Heart right ventricle (tissue), 16 donors: ENCODE results near the gene KANSL1. TPM values are rescaled to one million over a fixed set of nuclear protein-coding genes. Genes with fewer than 3 reads are reported as not detected.
"Not testable (repeated sequence)": the region's sequence is repeated elsewhere in the genome, so short reads cannot be mapped to it uniquely, and the experiment has no call there.

Experiments used
- ATAC-seq, 8 donors: fragments of 200-7000 bp; cut with Tn5 transposase; one replicate each; pipeline ENCODE4 v1.9.1; 2020; ENCODE audit warnings: mild to moderate bottlenecking in 8 of 8, moderate library complexity in 8 of 8, moderate number of reproducible peaks in 1 of 8
- DNase-seq, 2 donors: peaks; one replicate each; pipeline ENCODE4 v3.0.0-alpha.2; 2020
- H3K27ac ChIP-seq, 10 donors: fragments of 200-600 bp; sonication (generic) in 2 of 10; one replicate each; pipeline versions ENCODE4 v1.5.0 to v1.8.0; 2020 to 2022; ENCODE audit warnings: mild to moderate bottlenecking in 3 of 10
- H3K27me3 ChIP-seq, 7 donors: fragments of 200-600 bp; one replicate each; pipeline ENCODE4 v1.8.0; 2021 to 2022; ENCODE audit warnings: mild to moderate bottlenecking in 2 of 7
- H3K36me3 ChIP-seq, 9 donors: fragments of 200-600 bp; sonication (generic) in 1 of 9; one replicate each; pipeline versions ENCODE4 v1.5.0 to v1.8.0; 2020 to 2022; ENCODE audit warnings: mild to moderate bottlenecking in 2 of 9
- H3K4me1 ChIP-seq, 9 donors: fragments of 200-600 bp; sonication (generic) in 1 of 9; one replicate each; pipeline versions ENCODE4 v1.5.0 to v1.8.0; 2020 to 2022; ENCODE audit warnings: mild to moderate bottlenecking in 4 of 9
- H3K4me3 ChIP-seq, 10 donors: fragments of 200-600 bp; sonication (generic) in 2 of 10; one replicate each; pipeline versions ENCODE4 v1.5.0 to v1.8.0; 2020 to 2022; ENCODE audit warnings: mild to moderate bottlenecking in 7 of 10, moderate library complexity in 2 of 10
- H3K9me3 ChIP-seq, 11 donors: fragments of 200-600 bp in 10 of 11; sonication (generic) in 2 of 11; one replicate each; pipeline versions ENCODE4 v1.5.0 to v1.8.0; 2013 to 2022; ENCODE audit warnings: mild to moderate bottlenecking in 2 of 11, control low read depth in 1 of 11, moderate library complexity in 1 of 11
- WGBS, 2 donors: extraction: QIAGEN DNeasy Blood & Tissue Kit; methylation state at CpG; one replicate each; pipeline ENCODE4 v1.1.7; 2013; ENCODE audit warnings: inconsistent platforms in 1 of 2; 5-methylcytosine and 5-hydroxymethylcytosine counted together
- intact Hi-C, 10 donors: fragments of 100-400 bp; cut with DNase I; formaldehyde crosslinking; loops; one replicate each; pipeline versions ENCODE4 v1.11.1 to v1.14.2; 2022
- polyA plus RNA-seq, 2 donors: library from polyadenylated mRNA; stranded (reverse); fragments of 200-250 nt; gene quantifications; one replicate each; pipeline ENCODE4 v1.2.3, GENCODE V29; 2013
- total RNA-seq, 10 donors: library from RNA; stranded (reverse); fragmentation: NEBNext Ultra II Directional in 3 of 10; extraction: Animal tissue kit (Norgen Biotek cat#: 25700) in 3 of 10; gene quantifications; one replicate each; pipeline versions ENCODE4 v1.2.1 to v1.2.4, GENCODE V29; 2021 to 2023
- TF ChIP-seq, protein P1 (sequence below), 9 donors: fragments of 200-600 bp; sonication (generic) in 2 of 9; IDR thresholded peaks; one replicate each; pipeline versions ENCODE4 v1.5.0 to v1.8.0; 2021 to 2022; ENCODE audit warnings: antibody characterized with exemption in 9 of 9, mild to moderate bottlenecking in 5 of 9, moderate library complexity in 1 of 9
- donor health status: Arrhythmogenic right ventricular cardiomyopathy.
- donor health status: ischemic (EF 13 %, LVEDD 7.1; RV severe dilation, severe dysfunction).
- donor health status: healthy with polysubstance abuse.
- donor health status: DM: no; HTN: yes; CAD: no.
- donor health status: DM: no; HTN: no; CAD: no.
- donor health status: ischemic (EF 25% LVEDD 6.9; RV normal size, moderate dysfunction).
- donor health status: ischemic (EF 25% LVEDD 5.7; RV mildly dilated, moderate dysfunction).
- donor health status: healthy.
- donor health status: DM: yes; HTN: yes; CAD: no.
- donor health status: Ischemic cardiomyopathy.
- donor health status: ischemic (EF 35%, LVEDD 5.7; RV mildly dilated, moderate dysfunction).
- donor health status: nonischemic (EF 11% LVEDD 7.7; RV severe dilation, severe dysfunction).
- donor health status: DM: yes; HTN: yes; CAD: no.
- donor health status: PGD.
- donor health status: ischemic (EF 29% LVEDD 5.4; RV normal size, mild dysfunction).
- donor health status: nonischemic (EF 23%, LVEDD 6.1; RV moderate dilation, normal function).

The KANSL1 gene
- total and polyA plus RNA-seq, 12 donors = 8.2 to 52.5 (median 41.1) TPM

DNA sequence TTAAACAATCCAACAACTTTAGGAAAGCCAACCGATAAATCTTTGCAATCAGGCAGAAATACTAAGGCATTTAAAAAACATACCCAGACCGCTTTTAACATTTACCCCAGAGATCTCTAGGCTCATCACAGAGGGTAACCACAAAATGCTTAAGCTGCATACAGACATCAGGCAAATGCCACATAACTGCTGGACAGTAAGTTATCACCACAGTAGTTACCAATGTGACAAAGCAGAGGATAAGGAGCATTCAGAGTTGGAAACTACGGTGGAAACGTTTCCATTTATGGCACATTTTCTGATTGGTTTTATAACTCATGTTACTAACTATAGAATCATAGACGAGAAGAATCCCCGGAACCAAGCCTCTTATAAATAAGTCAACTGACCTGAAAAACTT, 77.5 kb downstream of the KANSL1 start:
- Histone ChIP-seq H3K9me3 (no peaks in the 10 kb centered on the region), H3K27ac (peak overlapping the region; percentile 3 to 87 (median 74)), H3K36me3 (no peaks in the 10 kb centered on the region), H3K4me3 (peak overlapping the region in 2 of 10 donors; percentile 1 to 8), H3K4me1 (peaks cover 4 to 88% (median 58%) of the 10 kb centered on the region in 9 donors), H3K27me3 (no peaks in the 10 kb centered on the region)
- intact Hi-C loops = loop anchor here in 1 of 10 donors (10.0 kb wide), 1 partner anchor 51 kb away; no protein-coding TSS in a partner anchor
- 44 to 50% methylated on average over 6 of the region's 6 CpGs for WGBS, 2 donors
- ATAC-seq (peak; percentile 47 to 90 (median 80)), DNase-seq (peak in 1 of 2 donors; percentile 16)
- TF ChIP-seq, protein P1, sequence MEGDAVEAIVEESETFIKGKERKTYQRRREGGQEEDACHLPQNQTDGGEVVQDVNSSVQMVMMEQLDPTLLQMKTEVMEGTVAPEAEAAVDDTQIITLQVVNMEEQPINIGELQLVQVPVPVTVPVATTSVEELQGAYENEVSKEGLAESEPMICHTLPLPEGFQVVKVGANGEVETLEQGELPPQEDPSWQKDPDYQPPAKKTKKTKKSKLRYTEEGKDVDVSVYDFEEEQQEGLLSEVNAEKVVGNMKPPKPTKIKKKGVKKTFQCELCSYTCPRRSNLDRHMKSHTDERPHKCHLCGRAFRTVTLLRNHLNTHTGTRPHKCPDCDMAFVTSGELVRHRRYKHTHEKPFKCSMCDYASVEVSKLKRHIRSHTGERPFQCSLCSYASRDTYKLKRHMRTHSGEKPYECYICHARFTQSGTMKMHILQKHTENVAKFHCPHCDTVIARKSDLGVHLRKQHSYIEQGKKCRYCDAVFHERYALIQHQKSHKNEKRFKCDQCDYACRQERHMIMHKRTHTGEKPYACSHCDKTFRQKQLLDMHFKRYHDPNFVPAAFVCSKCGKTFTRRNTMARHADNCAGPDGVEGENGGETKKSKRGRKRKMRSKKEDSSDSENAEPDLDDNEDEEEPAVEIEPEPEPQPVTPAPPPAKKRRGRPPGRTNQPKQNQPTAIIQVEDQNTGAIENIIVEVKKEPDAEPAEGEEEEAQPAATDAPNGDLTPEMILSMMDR (IDR thresholded peaks at IDR 0.05) = no peak

DNA sequence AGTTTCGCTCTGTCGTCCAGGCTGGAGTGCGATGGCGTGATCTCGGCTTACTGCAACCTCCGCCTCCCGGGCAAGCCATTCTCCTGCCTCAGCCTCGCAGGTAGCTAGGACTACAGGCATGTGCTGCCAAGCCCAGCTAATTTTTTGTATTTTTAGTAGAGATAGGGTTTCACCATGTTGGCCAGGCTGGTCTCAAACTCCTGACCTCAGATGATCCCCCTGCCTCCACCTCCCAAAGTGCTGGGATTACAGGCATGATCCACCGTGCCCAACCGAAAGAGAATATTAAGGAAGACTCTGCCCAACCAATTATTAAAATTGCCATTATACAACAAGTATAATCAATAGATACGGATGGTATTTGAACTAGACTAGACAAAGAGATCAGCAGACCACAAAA, 82.0 kb downstream of the KANSL1 start:
- H3K4me1 ChIP-seq = peaks cover 9 to 89% (median 62%) of the 10 kb centered on the region in 9 donors
- not testable (repeated sequence) for ATAC-seq, H3K9me3 ChIP-seq, DNase-seq, H3K4me3 ChIP-seq, H3K27me3 ChIP-seq, H3K36me3 ChIP-seq
- 95% methylated on average over 11 of the region's 11 CpGs for WGBS, 2 donors
- intact Hi-C loops = loop anchor here in 1 of 10 donors (10.0 kb wide), 1 partner anchor 46 kb away; no protein-coding TSS in a partner anchor
- H3K27ac ChIP-seq = peak overlapping the region in 1 of 10 donors; percentile 29

DNA sequence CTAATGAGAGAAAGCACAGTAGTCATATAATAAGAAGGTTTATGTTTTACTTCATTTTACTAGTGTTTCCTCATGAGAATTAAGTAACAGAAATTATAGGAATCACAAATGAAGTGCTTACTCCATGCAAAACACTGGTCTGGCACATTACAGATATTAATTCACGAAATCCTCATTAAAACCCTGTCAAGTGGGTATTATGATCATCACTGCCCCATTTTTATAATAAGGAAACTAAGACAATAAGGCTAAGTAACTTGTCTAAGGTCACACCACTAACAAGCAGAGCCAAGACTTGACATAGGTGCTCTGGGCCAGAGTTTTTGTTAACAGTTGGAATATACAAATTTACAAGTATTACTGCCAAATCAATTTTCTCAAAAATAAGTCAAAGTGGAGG, 83.0 kb downstream of the KANSL1 start:
- ATAC-seq = no peak
- Histone ChIP-seq H3K36me3 (no peaks in the 10 kb centered on the region), H3K27ac (peak overlapping the region in 6 of 10 donors; percentile 6 to 53 (median 32)), H3K9me3 (no peaks in the 10 kb centered on the region), H3K4me3 (no peak overlapping the region), H3K4me1 (peaks cover 9 to 81% (median 56%) of the 10 kb centered on the region in 9 donors), H3K27me3 (no peaks in the 10 kb centered on the region)
- TF ChIP-seq, protein P1 (IDR thresholded peaks at IDR 0.05) = no peak
- 62 to 73% methylated on average over 1 of the region's 1 CpG for WGBS, 2 donors
- DNase-seq = no peak
- intact Hi-C loops = loop anchor here in 1 of 10 donors (10.0 kb wide), 1 partner anchor 45 kb away; no protein-coding TSS in a partner anchor

DNA sequence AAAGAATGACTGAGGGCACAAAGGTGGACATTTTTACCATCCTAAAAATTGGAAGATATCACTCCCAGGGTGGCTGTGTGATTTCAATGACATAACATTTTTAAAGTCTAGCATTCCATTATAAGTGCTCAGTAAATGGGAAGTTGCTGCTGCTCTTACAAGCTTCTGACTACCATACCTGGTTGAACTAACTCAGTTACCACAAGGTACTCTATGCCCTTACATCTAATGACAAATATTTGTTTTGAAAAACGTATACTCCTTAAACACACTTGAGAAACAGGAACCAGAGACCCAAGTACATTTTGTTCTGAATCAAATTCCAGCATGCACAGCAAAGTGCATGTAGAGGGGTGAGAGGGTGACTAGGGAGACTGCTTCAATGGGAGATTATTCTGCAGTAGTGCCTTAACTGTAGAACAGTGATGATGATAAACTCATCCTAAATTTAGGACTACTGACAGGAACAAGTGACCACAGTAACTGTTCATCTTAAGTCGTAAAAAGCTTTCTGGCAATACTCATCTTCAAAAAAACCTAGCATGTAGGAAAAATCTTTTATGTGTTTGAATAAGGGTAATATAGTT, 83.5 kb downstream of the KANSL1 start:
- Histone ChIP-seq H3K27me3 (no peaks in the 10 kb centered on the region), H3K4me1 (peaks cover 9 to 79% (median 53%) of the 10 kb centered on the region in 9 donors), H3K36me3 (no peaks in the 10 kb centered on the region), H3K4me3 (no peak overlapping the region), H3K27ac (peak overlapping the region in 7 of 10 donors; percentile 6 to 53 (median 34)), H3K9me3 (no peaks in the 10 kb centered on the region)
- 31 to 35% methylated on average over 2 of the region's 2 CpGs for WGBS, 2 donors
- ATAC-seq = peak in 5 of 8 donors; percentile 32 to 65 (median 60)
- no peak for DNase-seq
- TF ChIP-seq, protein P1 (IDR thresholded peaks at IDR 0.05) = no peak
- intact Hi-C loops = loop anchor here in 2 of 10 donors (5.0 to 10.0 kb wide), 2 partner anchors 45 to 83 kb away; partner anchors contain the start of gene KANSL1 (in 1 of the 2)
